Caco-2 (cell line): Measurements from ENCODE around the gene PRRX2. TPM values are rescaled to one million over a fixed set of nuclear protein-coding genes. Genes with fewer than 3 reads are reported as not detected.

Experiments used
- BruUV-seq: library from RNA; stranded (reverse); fragments of 400-500 nt; replicated peaks from 2 replicates; lab custom pipeline; 2021; lab: Mats Ljungman, UMichigan
- CTCF ChIA-PET: fragments of 300-600 bp; sonication (Branson Sonifier 250); formaldehyde crosslinking; loops from one replicate; lab custom pipeline; 2022; ENCODE audit warnings: antibody characterized with exemption; lab: Charles Lee
- POLR2A ChIA-PET: fragments of 300-600 bp; sonication (Branson Sonifier 250); formaldehyde crosslinking; loops from one replicate; lab custom pipeline; 2022; ENCODE audit warnings: antibody characterized with exemption; lab: Charles Lee
- DNase-seq, 2 experiments: peaks; one replicate each; pipeline versions ENCODE4 v3.0.0 to v3.0.0-alpha.2; 2020 to 2022
- H3K27me3 ChIP-seq: replicated peaks from 2 replicates; pipeline ENCODE4 v1.6.0; 2011; ENCODE audit warnings: low read length; ENCODE audit not compliant: control insufficient read depth, insufficient read depth
- H3K36me3 ChIP-seq: 2 replicates; pipeline ENCODE4 v1.5.1; 2011; ENCODE audit warnings: low read length; ENCODE audit not compliant: control insufficient read depth, insufficient read depth
- H3K4me1 ChIP-seq: fragments of 250-450 bp; sonication (Bioruptor Pico); 2 replicates; pipeline ENCODE4 v1.5.1; 2020; ENCODE audit warnings: mild to moderate bottlenecking
- H3K4me3 ChIP-seq: 2 replicates; pipeline ENCODE4 v1.5.1; 2011; ENCODE audit warnings: low read depth, mild to moderate bottlenecking, control low read depth, low read length
- H3K9me3 ChIP-seq: fragments of 250-450 bp; sonication (Bioruptor Pico); 2 replicates; pipeline ENCODE4 v1.5.1; 2020; ENCODE audit warnings: mild to moderate bottlenecking, moderate library complexity
- H3K27ac Mint-ChIP-seq: one replicate; pipeline ENCODE4 v1.8.0; 2022; ENCODE audit warnings: mixed read lengths; ENCODE audit not compliant: unreplicated experiment
- H3K27me3 Mint-ChIP-seq: one replicate; pipeline ENCODE4 v1.8.0; 2022; ENCODE audit warnings: mixed read lengths; ENCODE audit not compliant: insufficient read depth, unreplicated experiment
- H3K36me3 Mint-ChIP-seq: one replicate; pipeline ENCODE4 v1.8.0; 2022; ENCODE audit warnings: mild to moderate bottlenecking, mixed read lengths; ENCODE audit not compliant: insufficient read depth, unreplicated experiment
- H3K4me1 Mint-ChIP-seq: one replicate; pipeline ENCODE4 v1.8.0; 2022; ENCODE audit warnings: low read depth, mixed read lengths; ENCODE audit not compliant: unreplicated experiment
- H3K4me3 Mint-ChIP-seq: one replicate; pipeline ENCODE4 v1.8.0; 2022; ENCODE audit warnings: mild to moderate bottlenecking, moderate library complexity, mixed read lengths; ENCODE audit not compliant: unreplicated experiment
- H3K9me3 Mint-ChIP-seq: one replicate; pipeline ENCODE4 v1.8.0; 2022; ENCODE audit warnings: mixed read lengths; ENCODE audit not compliant: unreplicated experiment
- intact Hi-C: fragments of 100-400 bp; cut with micrococcal nuclease; formaldehyde crosslinking; loops from one replicate; pipeline ENCODE4 v1.10.0; 2022; ENCODE audit not compliant: unreplicated experiment
- total RNA-seq: library from RNA; stranded (reverse); gene quantifications from 2 replicates; pipeline ENCODE4 v1.2.3, GENCODE V29; 2022
- TF ChIP-seq, protein P1 (sequence below), 2 experiments: fragments of 200-600 bp in 1 of 2; IDR thresholded peaks; 1 replicate in 1 of 2; 2 replicates in 1 of 2; pipeline versions ENCODE4 v1.5.1 to v1.8.0; 2011 to 2022; ENCODE audit warnings: antibody characterized with exemption in 1 of 2, control low read depth in 1 of 2, inconsistent platforms in 1 of 2, low read depth in 1 of 2, low read length in 1 of 2, mild to moderate bottlenecking in 1 of 2, moderate library complexity in 1 of 2; ENCODE audit not compliant: insufficient read depth in 1 of 2, severe bottlenecking in 1 of 2, unreplicated experiment in 1 of 2

The PRRX2 gene
- total RNA-seq, 1 experiment from 2014 or later: not detected

DNA sequence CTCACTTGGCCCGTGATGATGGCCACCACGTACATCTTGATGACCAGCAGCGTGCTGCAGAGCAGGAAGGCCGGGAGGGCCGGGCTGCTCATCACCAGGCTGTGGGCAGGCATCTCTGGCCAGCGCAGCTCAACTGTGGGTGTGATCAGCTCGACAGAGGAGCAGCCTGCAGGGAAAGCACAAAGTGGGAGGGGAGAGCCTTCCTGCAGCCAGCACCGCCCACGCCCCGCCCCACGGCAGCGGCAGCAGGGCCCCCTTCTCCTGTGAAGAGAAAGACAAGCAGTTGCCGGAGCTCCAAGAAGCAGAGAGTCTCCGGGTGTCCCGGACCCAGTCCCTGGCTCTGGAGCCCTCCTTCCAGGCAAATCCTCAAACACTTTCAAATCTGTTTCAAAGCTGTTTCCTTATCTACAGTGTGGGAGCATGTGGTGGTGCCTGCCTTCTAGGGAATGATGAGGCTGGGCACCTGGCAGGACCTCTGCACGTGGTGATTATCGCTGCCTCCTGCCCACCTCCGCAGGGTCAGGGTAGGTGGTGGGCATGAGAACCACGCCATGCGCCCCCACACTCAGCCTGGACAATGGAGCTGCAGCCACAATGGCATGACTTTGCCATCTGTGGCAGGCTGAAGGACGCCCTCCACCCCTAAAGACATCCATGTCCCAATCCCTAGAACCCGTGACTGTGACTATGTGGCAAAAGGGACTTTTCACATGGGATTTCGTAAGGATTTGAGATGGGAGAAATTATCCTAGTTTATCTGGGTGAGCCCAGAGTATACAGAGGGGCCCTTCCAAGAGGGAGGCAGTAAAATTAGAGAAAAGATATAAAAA is 87.7 kb downstream of the PRRX2 start, which contains the start of gene PTGES:
PTGES (minus strand) TSS at position 143 of the 830 bp plus-strand sequence; CDS start at position 113, 30 bp downstream.
- H3K36me3 Mint-ChIP-seq: peaks cover 6% of the 10 kb centered on the region
- Histone ChIP-seq H3K4me3 (peak within 1 kb of the TSS; percentile 17; the same call in 1 of the 2 replicates), H3K4me1 (peaks cover 27% of the 10 kb centered on the region), H3K36me3 (no peaks in the 10 kb centered on the region), H3K27me3 (no peaks in the 10 kb centered on the region), H3K9me3 (no peaks in the 10 kb centered on the region)
- peak within 1 kb of the TSS; percentile 40 for H3K27ac Mint-ChIP-seq
- H3K27me3 Mint-ChIP-seq: no peaks in the 10 kb centered on the region
- CTCF ChIA-PET: interaction anchor here (0.9 to 1.1 kb wide), 3 partner anchors 13 to 58 kb away, joined by 3 to 5 read pairs (median 4); no protein-coding TSS in a partner anchor
- H3K9me3 Mint-ChIP-seq: no peaks in the 10 kb centered on the region
- intact Hi-C loops: no loop called here
- H3K4me1 Mint-ChIP-seq: peaks cover 16% of the 10 kb centered on the region
- POLR2A ChIA-PET: no interaction called here
- TF ChIP-seq, protein P1, sequence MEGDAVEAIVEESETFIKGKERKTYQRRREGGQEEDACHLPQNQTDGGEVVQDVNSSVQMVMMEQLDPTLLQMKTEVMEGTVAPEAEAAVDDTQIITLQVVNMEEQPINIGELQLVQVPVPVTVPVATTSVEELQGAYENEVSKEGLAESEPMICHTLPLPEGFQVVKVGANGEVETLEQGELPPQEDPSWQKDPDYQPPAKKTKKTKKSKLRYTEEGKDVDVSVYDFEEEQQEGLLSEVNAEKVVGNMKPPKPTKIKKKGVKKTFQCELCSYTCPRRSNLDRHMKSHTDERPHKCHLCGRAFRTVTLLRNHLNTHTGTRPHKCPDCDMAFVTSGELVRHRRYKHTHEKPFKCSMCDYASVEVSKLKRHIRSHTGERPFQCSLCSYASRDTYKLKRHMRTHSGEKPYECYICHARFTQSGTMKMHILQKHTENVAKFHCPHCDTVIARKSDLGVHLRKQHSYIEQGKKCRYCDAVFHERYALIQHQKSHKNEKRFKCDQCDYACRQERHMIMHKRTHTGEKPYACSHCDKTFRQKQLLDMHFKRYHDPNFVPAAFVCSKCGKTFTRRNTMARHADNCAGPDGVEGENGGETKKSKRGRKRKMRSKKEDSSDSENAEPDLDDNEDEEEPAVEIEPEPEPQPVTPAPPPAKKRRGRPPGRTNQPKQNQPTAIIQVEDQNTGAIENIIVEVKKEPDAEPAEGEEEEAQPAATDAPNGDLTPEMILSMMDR (IDR thresholded peaks at IDR 0.05; ENCODE audit: insufficient read depth in 1 of 2, low read depth in 1 of 2, low read length in 1 of 2, severe bottlenecking in 1 of 2, unreplicated experiment in 1 of 2): no peak
- DNase-seq: peak; percentile 81 to 86
- H3K4me3 Mint-ChIP-seq: peak within 1 kb of the TSS; percentile 71
- BruUV-seq: no TSS peak

DNA sequence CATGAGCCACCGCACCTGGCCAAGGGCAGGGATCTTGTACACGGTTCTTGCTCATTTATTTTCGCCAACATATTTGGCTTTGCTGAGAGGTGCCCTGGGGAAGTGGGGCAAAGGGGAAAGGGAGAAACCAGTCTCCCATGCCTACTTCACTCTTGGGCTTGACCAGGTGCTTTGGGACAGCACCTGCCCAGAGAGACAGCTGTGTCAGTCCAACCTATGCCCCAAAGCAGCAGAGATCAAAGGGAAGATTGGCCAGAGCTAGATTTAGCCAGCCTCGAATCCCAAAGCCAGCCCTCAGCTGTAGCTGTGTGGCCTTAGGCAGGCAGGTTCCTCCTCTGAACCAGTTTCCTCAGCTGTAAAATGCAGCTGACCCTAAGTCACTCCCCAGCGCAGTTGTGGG is 89.7 kb downstream of the PRRX2 start:
- H3K27me3 Mint-ChIP-seq: no peaks in the 10 kb centered on the region
- intact Hi-C loops: no loop called here
- H3K4me1 ChIP-seq: peaks cover 17% of the 10 kb centered on the region
- H3K4me3 ChIP-seq: no peak overlapping the region
- CTCF ChIA-PET: interaction anchor here (1.0 to 1.5 kb wide), 2 partner anchors 17 to 41 kb away, joined by 6 read pairs; no protein-coding TSS in a partner anchor
- H3K4me3 Mint-ChIP-seq: no peak overlapping the region
- TF ChIP-seq, protein P1 (IDR thresholded peaks at IDR 0.05; ENCODE audit: insufficient read depth in 1 of 2, low read depth in 1 of 2, low read length in 1 of 2, severe bottlenecking in 1 of 2, unreplicated experiment in 1 of 2): no peak
- no TSS peak for BruUV-seq
- H3K36me3 ChIP-seq: no peaks in the 10 kb centered on the region
- POLR2A ChIA-PET: no interaction called here
- no peaks in the 10 kb centered on the region for H3K9me3 ChIP-seq
- no peak overlapping the region for H3K27ac Mint-ChIP-seq
- no peak for DNase-seq
- H3K27me3 ChIP-seq: no peaks in the 10 kb centered on the region
- peaks cover 8% of the 10 kb centered on the region for H3K36me3 Mint-ChIP-seq
- H3K4me1 Mint-ChIP-seq: peaks cover 19% of the 10 kb centered on the region
- H3K9me3 Mint-ChIP-seq: no peaks in the 10 kb centered on the region

DNA sequence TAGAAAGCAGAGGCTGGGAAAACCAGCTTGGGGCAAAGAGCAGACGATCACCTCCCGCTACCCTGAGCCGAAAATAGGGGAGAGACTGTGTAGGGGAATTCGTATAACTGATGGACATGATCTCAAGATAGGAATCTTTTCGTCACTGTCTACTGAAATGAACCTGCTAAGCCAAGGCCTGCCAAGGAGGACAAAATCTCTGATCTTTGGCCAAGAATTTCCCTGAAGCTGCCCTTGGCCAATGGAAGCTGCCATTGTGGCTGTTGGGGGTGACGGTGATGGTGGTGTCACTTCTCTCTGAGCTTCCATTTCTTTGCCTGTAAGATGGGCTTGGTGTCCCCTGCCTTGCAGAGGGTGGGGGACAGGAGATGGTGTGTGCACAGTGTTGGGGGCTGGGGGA is 90.7 kb downstream of the PRRX2 start:
- Mint-ChIP-seq H3K27me3 (no peaks in the 10 kb centered on the region), H3K9me3 (no peaks in the 10 kb centered on the region), H3K36me3 (peaks cover 8% of the 10 kb centered on the region), H3K27ac (no peak overlapping the region), H3K4me1 (peaks cover 20% of the 10 kb centered on the region), H3K4me3 (no peak overlapping the region)
- no peak overlapping the region for H3K4me3 ChIP-seq
- DNase-seq: no peak
- H3K9me3 ChIP-seq: no peaks in the 10 kb centered on the region
- POLR2A ChIA-PET: no interaction called here
- no peaks in the 10 kb centered on the region for H3K27me3 ChIP-seq
- CTCF ChIA-PET: interaction anchor here (1.5 kb wide), 1 partner anchor 40 kb away, joined by 6 read pairs; no protein-coding TSS in a partner anchor
- TF ChIP-seq, protein P1 (IDR thresholded peaks at IDR 0.05; ENCODE audit: insufficient read depth in 1 of 2, low read depth in 1 of 2, low read length in 1 of 2, severe bottlenecking in 1 of 2, unreplicated experiment in 1 of 2): no peak
- H3K4me1 ChIP-seq: peaks cover 9% of the 10 kb centered on the region; the same call in 1 of the 2 replicates
- BruUV-seq: no TSS peak
- no peaks in the 10 kb centered on the region for H3K36me3 ChIP-seq
- intact Hi-C loops: no loop called here
